Progenitor cell of endocrine pancreas (in vitro differentiated cells): ENCODE measurements around the gene POU6F1. TPM values are rescaled to one million over a fixed set of nuclear protein-coding genes. Genes with fewer than 3 reads are reported as not detected.
A peak's percentile ranks its signal among the peaks of the same experiment; 100 is the strongest.

ENCODE experiments used
- DNase-seq: peaks from one replicate; pipeline ENCODE4 v3.0.0; 2021; ENCODE audit warnings: low spot score; ENCODE audit not compliant: unreplicated experiment
- H3K27ac Mint-ChIP-seq: 2 replicates; pipeline ENCODE4 v1.8.0; 2021; ENCODE audit warnings: mild to moderate bottlenecking, moderate library complexity, mixed read lengths
- H3K27me3 Mint-ChIP-seq: 2 replicates; pipeline ENCODE4 v1.8.0; 2021; ENCODE audit warnings: mixed read lengths
- H3K36me3 Mint-ChIP-seq: 2 replicates; pipeline ENCODE4 v1.8.0; 2022; ENCODE audit warnings: mixed read lengths; ENCODE audit not compliant: insufficient read depth
- H3K4me1 Mint-ChIP-seq: 2 replicates; pipeline ENCODE4 v1.8.0; 2021; ENCODE audit warnings: low read depth, mixed read lengths
- H3K4me3 Mint-ChIP-seq: 2 replicates; pipeline ENCODE4 v1.8.0; 2021; ENCODE audit warnings: low read depth, mild to moderate bottlenecking, moderate library complexity, mixed read lengths
- H3K9me3 Mint-ChIP-seq: 2 replicates; pipeline ENCODE4 v1.8.0; 2021; ENCODE audit warnings: low read depth, mixed read lengths
- CTCF ChIP-seq: fragments of 200-600 bp; sonication (generic); IDR thresholded peaks from one replicate; pipeline ENCODE4 v1.5.0; 2021; ENCODE audit warnings: antibody characterized with exemption, mild to moderate bottlenecking; ENCODE audit not compliant: unreplicated experiment
- total RNA-seq: library from RNA; stranded (reverse); gene quantifications from 2 replicates; pipeline ENCODE4 v1.2.1, GENCODE V29; 2021

POU6F1 gene
- total RNA-seq, 1 donor from 2014 or later = 8.2 TPM

DNA sequence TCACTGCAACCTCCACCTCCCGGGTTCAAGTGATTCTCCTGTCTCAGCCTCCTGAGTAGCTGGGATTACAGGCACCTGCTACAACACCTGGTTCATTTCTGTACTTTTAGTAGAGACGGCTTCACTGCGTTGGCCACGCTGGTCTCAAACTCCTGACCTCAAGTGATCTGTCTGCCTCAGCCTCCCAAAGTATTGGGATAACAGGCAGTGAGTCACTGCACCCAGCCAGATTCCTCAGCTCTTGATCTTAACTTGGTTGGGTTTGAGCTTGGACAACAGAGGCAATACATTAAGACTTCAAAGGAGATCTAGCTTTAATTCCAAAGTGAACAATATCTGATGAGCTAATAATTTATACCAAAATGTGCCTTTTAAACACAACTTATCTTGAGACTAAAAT lies 26.4 kb upstream of the POU6F1 start:
- H3K27me3 Mint-ChIP-seq = no peaks in the 10 kb centered on the region
- DNase-seq = no peak
- H3K4me1 Mint-ChIP-seq = peaks cover 7% of the 10 kb centered on the region
- H3K9me3 Mint-ChIP-seq = no peaks in the 10 kb centered on the region
- no peak overlapping the region for H3K27ac Mint-ChIP-seq
- peaks cover 17% of the 10 kb centered on the region for H3K36me3 Mint-ChIP-seq
- no peak for TF ChIP-seq CTCF
- no peak overlapping the region for H3K4me3 Mint-ChIP-seq

DNA sequence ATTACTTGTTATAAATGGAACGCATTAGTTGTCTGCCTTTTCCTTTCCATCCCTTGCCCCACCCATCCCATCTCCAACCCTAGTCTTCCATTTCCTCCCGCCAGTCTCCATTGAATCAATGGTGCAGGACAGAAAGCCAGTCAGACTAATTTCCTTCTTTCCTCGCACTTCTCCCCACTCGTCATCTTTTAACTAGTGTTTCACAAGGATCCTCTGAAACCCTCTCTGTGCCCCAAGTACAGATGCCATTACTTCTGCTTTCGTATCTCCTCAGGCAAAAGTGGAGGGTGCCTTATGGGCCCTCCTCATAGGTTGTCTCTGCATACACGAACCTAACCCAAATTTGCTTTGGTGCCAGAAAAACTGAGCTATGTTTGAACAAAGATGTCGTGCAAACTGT lies 25.0 kb upstream of the POU6F1 start:
- Mint-ChIP-seq H3K36me3 (peaks cover 16% of the 10 kb centered on the region), H3K9me3 (no peaks in the 10 kb centered on the region), H3K4me3 (no peak overlapping the region), H3K4me1 (peaks cover 9% of the 10 kb centered on the region), H3K27me3 (no peaks in the 10 kb centered on the region), H3K27ac (no peak overlapping the region)
- no peak for TF ChIP-seq CTCF
- no peak for DNase-seq

- no peak overlapping the region for H3K27ac Mint-ChIP-seq
- no peak for TF ChIP-seq CTCF
- H3K4me3 Mint-ChIP-seq = no peak overlapping the region
Measured at GRCh38 chr12:51242120-51242519, 24.3 kb upstream of the POU6F1 start.

GRCh38 chr12:51240971-51241370 lies 23.1 kb upstream of the POU6F1 start:
- Mint-ChIP-seq H3K36me3 (peaks cover 16% of the 10 kb centered on the region), H3K4me1 (peaks cover 6% of the 10 kb centered on the region), H3K27me3 (no peaks in the 10 kb centered on the region), H3K27ac (peak overlapping the region; percentile 79), H3K9me3 (no peaks in the 10 kb centered on the region), H3K4me3 (peak overlapping the region; percentile 96)
- no peak for TF ChIP-seq CTCF
- DNase-seq = no peak

More at GRCh38 chr12:51242120-51242519, 24.3 kb upstream of the POU6F1 start:
- DNase-seq = no peak
- peaks cover 16% of the 10 kb centered on the region for H3K36me3 Mint-ChIP-seq
- no peaks in the 10 kb centered on the region for H3K27me3 Mint-ChIP-seq
- H3K4me1 Mint-ChIP-seq = peaks cover 6% of the 10 kb centered on the region
- no peaks in the 10 kb centered on the region for H3K9me3 Mint-ChIP-seq

DNA sequence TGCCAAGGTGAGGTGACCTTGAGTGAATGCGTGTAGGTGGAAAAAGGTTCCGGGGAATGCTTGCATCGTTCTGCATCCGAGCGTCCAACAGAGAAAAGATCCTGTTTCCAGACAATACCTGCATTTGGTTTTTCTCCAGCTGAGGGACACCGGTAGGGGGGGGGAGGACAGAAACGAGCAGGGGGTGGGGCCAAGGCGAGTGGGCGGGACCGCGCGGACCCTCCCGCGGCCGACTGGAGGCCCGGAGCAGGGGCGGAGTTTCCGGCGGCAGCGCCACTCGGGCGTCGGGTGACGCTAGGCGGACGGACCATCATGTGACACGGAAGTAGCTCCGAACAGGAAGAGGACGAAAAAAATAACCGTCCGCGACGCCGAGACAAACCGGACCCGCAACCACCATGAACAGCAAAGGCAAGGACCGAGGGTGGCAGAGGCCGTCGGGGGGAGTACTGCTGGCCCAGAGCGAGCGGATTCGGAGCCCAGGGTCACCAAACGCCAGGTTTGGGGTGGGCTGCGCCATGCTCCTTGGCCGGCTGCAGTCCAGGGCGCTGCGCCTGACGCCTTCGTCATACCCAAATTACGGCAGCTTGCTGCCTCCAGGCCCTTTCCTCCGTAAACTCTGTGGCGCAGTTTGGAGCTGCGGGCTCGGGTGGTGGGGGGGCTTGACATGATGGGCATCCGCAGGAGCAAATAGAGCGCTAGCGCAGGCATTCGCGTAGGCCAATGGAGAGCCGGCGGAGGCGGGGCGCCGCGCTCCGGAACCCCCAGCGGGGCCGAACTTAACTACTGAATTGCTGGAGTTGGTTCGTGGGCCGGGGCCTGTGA lies 20.9 kb upstream of the POU6F1 start, which contains the start of gene DAZAP2:
Gene DAZAP2 (plus strand): TSS at position 317 of the 825 bp plus-strand sequence. CDS start 82 bp downstream, at position 399.
- TF ChIP-seq CTCF = peak; percentile 29
- no peaks in the 10 kb centered on the region for H3K9me3 Mint-ChIP-seq
- H3K36me3 Mint-ChIP-seq = peaks cover 12% of the 10 kb centered on the region

More for the DNA sequence above, 20.9 kb upstream of the POU6F1 start, which contains the start of gene DAZAP2:
- peaks cover 6% of the 10 kb centered on the region for H3K4me1 Mint-ChIP-seq
- H3K27me3 Mint-ChIP-seq = no peaks in the 10 kb centered on the region
- DNase-seq = peak; percentile 93
- peak within 1 kb of the TSS; percentile 96 for H3K4me3 Mint-ChIP-seq
- H3K27ac Mint-ChIP-seq = peak within 1 kb of the TSS; percentile 100
